ENCODE data around the gene UBE2G1. TPM values are rescaled to one million over a fixed set of nuclear protein-coding genes. Genes with fewer than 3 reads are reported as not detected.

Gene UBE2G1
- total and polyA plus RNA-seq, 2 of the 8 experiments (the other 6 are each of a cell fraction or from before 2014, with no cell fraction given), result 73.9 to 170 TPM

GRCh38 chr17:4324463-4324862, 42.0 kb downstream of the UBE2G1 start:
- Histone ChIP-seq H3K14ac (ENCODE audit: insufficient read length) (no peak overlapping the region), H3K4me3 (ENCODE audit: extremely low read depth in 1 of 4, insufficient read depth in 2 of 4, low read depth in 3 of 4, low read length in 4 of 4) (no peak overlapping the region), H2BK12ac (ENCODE audit: low read depth, low read length) (no peak overlapping the region), H3K79me1 (ENCODE audit: low read depth, low read length) (peaks cover 2% of the 10 kb centered on the region), H3K27ac (ENCODE audit: low read depth, low read length) (no peak overlapping the region), H2AFZ (ENCODE audit: low read length) (no peak overlapping the region), H2AK5ac (ENCODE audit: low read depth, low read length) (no peak overlapping the region), H3K9me3 (ENCODE audit: insufficient read depth in 2 of 2, low read depth in 1 of 2, low read length in 1 of 2) (no peaks in the 10 kb centered on the region), H3K56ac (replicated peaks; ENCODE audit: insufficient read length, low read depth, low read length) (no peak overlapping the region), H3K23ac (ENCODE audit: insufficient read length) (no peak overlapping the region), H3K9ac (replicated peaks in 1 of 4; ENCODE audit: extremely low read depth in 1 of 4, low read depth in 3 of 4, low read length in 3 of 4) (no peak overlapping the region), H4K8ac (ENCODE audit: extremely low read depth, insufficient read depth, low read length) (no peak overlapping the region), H3K27me3 (replicated peaks in 1 of 4; ENCODE audit: control insufficient read depth in 3 of 4, extremely low read depth in 1 of 4, insufficient read depth in 3 of 4, low read length in 3 of 4) (no peaks in the 10 kb centered on the region), H3K23me2 (ENCODE audit: low read depth, low read length) (no peaks in the 10 kb centered on the region), H4K5ac (ENCODE audit: insufficient read length, low read depth, low read length) (no peak overlapping the region), H2BK5ac (ENCODE audit: low read depth, low read length) (no peak overlapping the region), H3K4me1 (replicated peaks in 1 of 4; ENCODE audit: control insufficient read depth in 3 of 4, insufficient read depth in 4 of 4, low read length in 3 of 4) (peaks cover 0 to 6% (median 2%) of the 10 kb centered on the region in 4 experiments; a peak in 4 of 7 replicates), H4K91ac (replicated peaks; ENCODE audit: insufficient read length, low read length) (no peak overlapping the region), H3K4ac (replicated peaks; ENCODE audit: insufficient read length, low read depth, low read length) (no peak overlapping the region), H3K18ac (ENCODE audit: extremely low read depth, low read length) (no peak overlapping the region), H2BK20ac (ENCODE audit: low read length) (no peak overlapping the region), H3K4me2 (ENCODE audit: insufficient read depth in 1 of 2, low read depth in 2 of 2, low read length in 2 of 2) (no peak overlapping the region), H4K20me1 (replicated peaks in 1 of 2; ENCODE audit: control insufficient read depth in 1 of 2, insufficient read depth in 2 of 2, low read length in 2 of 2) (peaks cover 12 to 38% of the 10 kb centered on the region in 2 experiments), H3K36me3 (ENCODE audit: control insufficient read depth in 2 of 4, insufficient read depth in 4 of 4, low read length in 3 of 4) (peaks cover 0 to 5% (median 2%) of the 10 kb centered on the region in 4 experiments; a peak in 5 of 8 replicates), H3K79me2 (ENCODE audit: control insufficient read depth in 1 of 2, insufficient read depth in 2 of 2, low read length in 2 of 2) (peaks cover 43 to 100% of the 10 kb centered on the region in 2 experiments), H2BK120ac (replicated peaks; ENCODE audit: low read depth, low read length) (no peak overlapping the region), H2BK15ac (ENCODE audit: low read length) (no peak overlapping the region)
- CTCF ChIA-PET (ENCODE audit: partially characterized antibody), result no interaction called here
- no peak for FAIRE-seq
- no peak for DNase-seq (ENCODE audit: low read depth in 1 of 2, low spot score in 2 of 2)
- POLR2A ChIA-PET (ENCODE audit: partially characterized antibody), result no interaction called here
- 100% methylated on average over 7 of the region's 7 CpGs; no CpG with 5 or more reads in 1 of the 2 experiments for WGBS, 2 experiments (ENCODE audit: extremely low coverage in 1 of 2, insufficient coverage in 1 of 2, insufficient read length in 1 of 2, insufficient replicate concordance in 2 of 2, low coverage in 1 of 2, low lambda C conversion rate in 2 of 2, missing lambda C conversion rate in 1 of 2)
- TF ChIP-seq POLR2AphosphoS5 (IDR thresholded peaks at IDR 0.05; ENCODE audit: low read depth, low read length) (no peak), NANOG (IDR thresholded peaks at IDR 0.05; ENCODE audit: insufficient read depth, low read depth, low read length, poor library complexity, severe bottlenecking) (no peak), CTBP2 (IDR thresholded peaks at IDR 0.05; ENCODE audit: borderline replicate concordance, insufficient read depth, insufficient read length, low read length) (no peak), GABPA (IDR thresholded peaks at IDR 0.05; ENCODE audit: borderline replicate concordance, insufficient read depth, low read length) (no peak), TBP (IDR thresholded peaks at IDR 0.05; ENCODE audit: low read depth, low read length) (no peak), SAP30 (IDR thresholded peaks at IDR 0.05; ENCODE audit: insufficient read depth, insufficient replicate concordance, low read length) (no peak), CBX8 (IDR thresholded peaks at IDR 0.05; ENCODE audit: borderline replicate concordance, low read depth, low read length) (no peak), SIN3A (conservative IDR thresholded peaks at IDR 0.05 in 1 of 2, IDR thresholded peaks at IDR 0.05 in 1 of 2; ENCODE audit: low read depth in 1 of 2, low read length in 2 of 2) (no peak), BCL11A (IDR thresholded peaks at IDR 0.05; ENCODE audit: low read depth in 2 of 2, low read length in 2 of 2) (no peak), CTCF (IDR thresholded peaks at IDR 0.05; ENCODE audit: control extremely low read depth in 1 of 3, insufficient read depth in 1 of 3, low read depth in 1 of 3, low read length in 3 of 3) (no peak), TAF7 (optimal IDR thresholded peaks at IDR 0.05; ENCODE audit: borderline replicate concordance, low read depth, low read length) (no peak)

Measured in H1 (cell line).